ENCODE results near the gene VCAN. TPM values are rescaled to one million over a fixed set of nuclear protein-coding genes. Genes with fewer than 3 reads are reported as not detected.

The VCAN gene
- total RNA-seq, 1 donor: 543 TPM

DNA sequence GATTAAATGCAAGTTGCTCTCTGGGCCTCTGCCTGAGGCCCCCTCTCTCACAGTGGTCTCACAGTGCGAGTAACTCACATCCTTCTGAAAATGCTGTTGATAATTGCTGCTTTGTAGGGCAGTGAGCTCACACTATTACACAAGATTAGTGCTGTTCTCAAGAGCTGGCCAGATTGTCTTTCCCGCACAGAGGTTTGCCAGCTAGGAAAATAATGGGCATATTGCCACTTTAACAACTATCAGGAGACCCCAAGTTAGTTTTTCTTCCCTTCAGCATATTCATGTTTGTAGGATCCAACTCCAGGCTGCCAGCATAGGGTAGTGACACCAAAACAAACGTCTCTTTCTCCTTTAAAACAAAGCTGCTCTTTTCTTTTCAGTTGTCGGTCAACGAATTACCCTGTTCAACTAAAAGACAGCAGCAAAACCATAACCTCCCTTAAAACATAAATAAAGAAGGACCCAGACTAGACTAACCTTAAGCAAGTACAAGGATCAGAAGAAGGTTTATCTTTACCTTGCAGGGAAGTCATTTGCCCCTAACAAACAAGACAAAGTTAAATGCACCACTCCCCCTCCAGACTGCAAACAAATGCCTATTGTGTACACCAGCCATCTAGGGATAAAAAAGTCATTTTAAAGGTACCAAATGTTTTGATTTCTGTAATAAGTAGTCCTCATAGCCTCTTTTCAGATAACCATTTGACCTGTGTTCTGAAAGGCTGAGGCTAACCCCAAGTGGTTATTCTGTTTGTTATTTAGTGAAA, 91.4 kb downstream of the VCAN start:
- Histone ChIP-seq H3K4me3 (ENCODE audit: insufficient read depth, low read length) (no peak overlapping the region), H3K27ac (ENCODE audit: low read depth, low read length) (peak overlapping the region; percentile 38), H4K20me1 (ENCODE audit: insufficient read depth, low read length) (no peaks in the 10 kb centered on the region), H3K9me3 (ENCODE audit: low read depth, low read length) (no peaks in the 10 kb centered on the region), H3K27me3 (ENCODE audit: insufficient read depth, low read length) (no peaks in the 10 kb centered on the region), H3K79me2 (ENCODE audit: insufficient read depth, low read length) (no peaks in the 10 kb centered on the region), H3K36me3 (ENCODE audit: insufficient read depth, low read length) (peaks cover 42% of the 10 kb centered on the region), H3K4me1 (ENCODE audit: insufficient read depth, low read length) (peaks cover 39% of the 10 kb centered on the region), H2AFZ (ENCODE audit: low read length) (no peak overlapping the region), H3K4me2 (ENCODE audit: insufficient read depth, low read length) (peak overlapping the region; percentile 7)
- no peak for DNase-seq (ENCODE audit: insufficient read length, low spot score, missing footprints)
- no peak for TF ChIP-seq CTCF (IDR thresholded peaks at IDR 0.05; ENCODE audit: extremely low read depth, low read depth, low read length)

- TF ChIP-seq CTCF (IDR thresholded peaks at IDR 0.05; ENCODE audit: extremely low read depth, low read depth, low read length): no peak
- Histone ChIP-seq H3K4me3 (ENCODE audit: insufficient read depth, low read length) (no peak overlapping the region), H3K27me3 (ENCODE audit: insufficient read depth, low read length) (no peaks in the 10 kb centered on the region), H3K27ac (ENCODE audit: low read depth, low read length) (no peak overlapping the region), H3K36me3 (ENCODE audit: insufficient read depth, low read length) (peaks cover 41% of the 10 kb centered on the region), H3K79me2 (ENCODE audit: insufficient read depth, low read length) (no peaks in the 10 kb centered on the region), H2AFZ (ENCODE audit: low read length) (no peak overlapping the region), H3K4me1 (ENCODE audit: insufficient read depth, low read length) (peaks cover 44% of the 10 kb centered on the region), H4K20me1 (ENCODE audit: insufficient read depth, low read length) (no peaks in the 10 kb centered on the region), H3K9me3 (ENCODE audit: low read depth, low read length) (no peaks in the 10 kb centered on the region), H3K4me2 (ENCODE audit: insufficient read depth, low read length) (no peak overlapping the region)
- no peak for DNase-seq (ENCODE audit: insufficient read length, low spot score, missing footprints)
Observed at GRCh38 chr5:83563631-83564030, 92.1 kb downstream of the VCAN start.

DNA sequence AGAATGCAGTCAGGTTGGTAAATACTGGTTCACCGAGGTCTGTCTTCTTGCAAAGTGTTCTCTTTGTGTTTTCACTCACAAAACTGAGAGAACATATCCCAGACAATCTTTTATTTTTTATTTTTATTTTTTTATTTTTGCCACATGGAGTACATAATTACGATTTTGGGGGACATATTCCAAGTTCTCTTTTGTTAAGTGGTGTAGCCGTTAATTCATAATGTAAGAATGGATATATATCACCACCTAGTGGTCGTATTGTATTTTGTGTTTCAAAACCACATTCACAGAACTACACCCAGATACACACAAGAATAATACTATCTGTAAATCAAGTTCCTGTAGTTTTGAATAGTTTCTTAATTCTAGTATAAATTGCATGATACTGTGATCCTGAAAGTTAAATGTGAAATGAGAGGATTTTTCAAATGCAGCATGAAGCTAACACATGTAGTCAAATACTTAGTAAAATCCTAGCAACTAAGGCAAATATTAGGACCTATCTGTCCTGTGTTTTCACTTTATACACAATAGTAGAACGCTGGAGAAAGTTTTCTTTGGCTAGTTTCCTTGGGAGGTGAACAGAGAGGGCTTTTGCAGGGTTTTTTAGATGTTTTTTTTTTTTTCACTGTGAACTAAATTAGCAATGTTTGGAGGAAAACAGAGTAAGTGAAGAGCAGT, 92.7 kb downstream of the VCAN start:
- Histone ChIP-seq H2AFZ (ENCODE audit: low read length) (no peak overlapping the region), H3K36me3 (ENCODE audit: insufficient read depth, low read length) (peaks cover 41% of the 10 kb centered on the region), H3K27me3 (ENCODE audit: insufficient read depth, low read length) (no peaks in the 10 kb centered on the region), H3K4me3 (ENCODE audit: insufficient read depth, low read length) (no peak overlapping the region), H3K4me2 (ENCODE audit: insufficient read depth, low read length) (no peak overlapping the region), H3K4me1 (ENCODE audit: insufficient read depth, low read length) (peaks cover 45% of the 10 kb centered on the region), H4K20me1 (ENCODE audit: insufficient read depth, low read length) (no peaks in the 10 kb centered on the region), H3K9me3 (ENCODE audit: low read depth, low read length) (no peaks in the 10 kb centered on the region), H3K79me2 (ENCODE audit: insufficient read depth, low read length) (no peaks in the 10 kb centered on the region), H3K27ac (ENCODE audit: low read depth, low read length) (no peak overlapping the region)
- peak; percentile 37 for DNase-seq (ENCODE audit: insufficient read length, low spot score, missing footprints)
- TF ChIP-seq CTCF (IDR thresholded peaks at IDR 0.05; ENCODE audit: extremely low read depth, low read depth, low read length): peak; percentile 57

DNA sequence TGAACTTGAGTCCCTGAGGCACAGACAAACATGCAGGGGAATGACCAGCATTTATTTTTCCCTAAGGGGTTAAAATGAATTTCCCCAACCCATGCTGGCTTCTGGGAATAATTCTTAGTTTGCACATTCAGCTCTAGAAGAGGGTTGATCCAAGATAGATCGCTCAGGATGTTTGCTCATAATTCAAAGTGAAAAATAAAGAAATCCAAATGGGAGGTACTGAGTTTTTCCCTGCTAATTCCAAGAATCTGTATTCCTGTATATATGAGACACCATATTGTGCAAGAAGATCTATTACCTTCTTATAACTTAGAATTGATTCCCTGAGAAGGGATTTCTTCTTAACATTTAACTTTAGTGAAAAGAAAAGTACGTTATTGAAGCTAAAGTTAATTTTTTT, 96.2 kb downstream of the VCAN start:
- Histone ChIP-seq H3K36me3 (ENCODE audit: insufficient read depth, low read length) (peaks cover 48% of the 10 kb centered on the region), H4K20me1 (ENCODE audit: insufficient read depth, low read length) (no peaks in the 10 kb centered on the region), H3K27ac (ENCODE audit: low read depth, low read length) (peak overlapping the region; percentile 90), H3K4me2 (ENCODE audit: insufficient read depth, low read length) (peak overlapping the region; percentile 79), H3K4me3 (ENCODE audit: insufficient read depth, low read length) (peak overlapping the region; percentile 32), H3K9me3 (ENCODE audit: low read depth, low read length) (no peaks in the 10 kb centered on the region), H2AFZ (ENCODE audit: low read length) (no peak overlapping the region), H3K4me1 (ENCODE audit: insufficient read depth, low read length) (peaks cover 34% of the 10 kb centered on the region), H3K27me3 (ENCODE audit: insufficient read depth, low read length) (no peaks in the 10 kb centered on the region), H3K79me2 (ENCODE audit: insufficient read depth, low read length) (no peaks in the 10 kb centered on the region)
- TF ChIP-seq CTCF (IDR thresholded peaks at IDR 0.05; ENCODE audit: extremely low read depth, low read depth, low read length): no peak
- no peak for DNase-seq (ENCODE audit: insufficient read length, low spot score, missing footprints)

Measured in osteoblast (primary cell).